Activated naive CD4-positive, alpha-beta T cell treated with anti-CD3 and anti-CD28 coated beads for 36 hours (primary cell): ENCODE results near the gene HCRTR2. TPM values are rescaled to one million over a fixed set of nuclear protein-coding genes. Genes with fewer than 3 reads are reported as not detected.
"Not testable (repeated sequence)": the region's sequence is repeated elsewhere in the genome, so short reads cannot be mapped to it uniquely, and the experiment has no call there.

ENCODE experiments used
- CTCF ChIA-PET: fragments of 350-600 bp; sonication (Branson Sonifier 250); formaldehyde crosslinking; loops from one replicate; lab custom pipeline; 2021; ENCODE audit warnings: antibody characterized with exemption; lab: Charles Lee
- DNase-seq: peaks from one replicate; pipeline ENCODE4 v3.0.0-alpha.2; 2020
- H3K27ac Mint-ChIP-seq: one replicate; pipeline ENCODE4 v1.8.0; 2021; ENCODE audit warnings: mild to moderate bottlenecking, mixed read lengths
- H3K27me3 Mint-ChIP-seq: one replicate; pipeline ENCODE4 v1.8.0; 2021; ENCODE audit warnings: low read depth, mixed read lengths
- H3K36me3 Mint-ChIP-seq: one replicate; pipeline ENCODE4 v1.8.0; 2021; ENCODE audit warnings: low read depth, mixed read lengths
- H3K4me1 Mint-ChIP-seq: one replicate; pipeline ENCODE4 v1.8.0; 2021; ENCODE audit warnings: low read depth, mixed read lengths
- H3K4me3 Mint-ChIP-seq: one replicate; pipeline ENCODE4 v1.8.0; 2021; ENCODE audit warnings: mild to moderate bottlenecking, moderate library complexity, mixed read lengths
- H3K9me3 Mint-ChIP-seq: one replicate; pipeline ENCODE4 v1.8.0; 2021; ENCODE audit warnings: mixed read lengths
- intact Hi-C: fragments of 100-400 bp; cut with micrococcal nuclease; formaldehyde crosslinking; loops from one replicate; pipeline ENCODE4 v1.15.1; 2023
- total RNA-seq, 2 experiments: library from RNA; stranded (reverse); gene quantifications; one replicate each; pipeline ENCODE4 v1.2.3, GENCODE V29; 2021

The HCRTR2 gene
- total RNA-seq, 2 experiments from 2014 or later = not detected

DNA sequence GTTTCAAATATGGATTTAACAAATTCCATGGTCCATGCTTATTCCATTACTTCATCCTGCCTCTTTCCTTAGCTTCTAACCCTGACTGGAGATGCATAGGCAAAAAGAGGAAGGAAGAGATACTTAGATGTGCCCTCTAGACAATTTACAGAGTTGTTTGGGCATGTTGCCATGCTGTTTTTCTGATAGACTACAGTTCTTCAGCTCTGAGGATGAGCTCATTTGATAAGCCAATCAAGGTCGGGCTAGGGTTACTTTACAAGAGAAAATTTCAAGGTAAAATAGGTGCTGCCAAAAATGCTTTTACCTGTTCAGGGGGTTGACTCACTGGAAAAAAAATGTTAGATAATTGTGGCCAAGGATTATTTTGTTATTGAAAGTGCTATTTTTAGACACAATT lies 5.9 kb downstream of the HCRTR2 start:
- no peak overlapping the region for H3K4me3 Mint-ChIP-seq
- no peaks in the 10 kb centered on the region for H3K36me3 Mint-ChIP-seq
- no peak overlapping the region for H3K27ac Mint-ChIP-seq
- intact Hi-C loops = no loop called here
- H3K27me3 Mint-ChIP-seq = peaks cover 7% of the 10 kb centered on the region
- CTCF ChIA-PET = no interaction called here
- H3K4me1 Mint-ChIP-seq = no peaks in the 10 kb centered on the region
- DNase-seq = no peak
- peaks cover 6% of the 10 kb centered on the region for H3K9me3 Mint-ChIP-seq

DNA sequence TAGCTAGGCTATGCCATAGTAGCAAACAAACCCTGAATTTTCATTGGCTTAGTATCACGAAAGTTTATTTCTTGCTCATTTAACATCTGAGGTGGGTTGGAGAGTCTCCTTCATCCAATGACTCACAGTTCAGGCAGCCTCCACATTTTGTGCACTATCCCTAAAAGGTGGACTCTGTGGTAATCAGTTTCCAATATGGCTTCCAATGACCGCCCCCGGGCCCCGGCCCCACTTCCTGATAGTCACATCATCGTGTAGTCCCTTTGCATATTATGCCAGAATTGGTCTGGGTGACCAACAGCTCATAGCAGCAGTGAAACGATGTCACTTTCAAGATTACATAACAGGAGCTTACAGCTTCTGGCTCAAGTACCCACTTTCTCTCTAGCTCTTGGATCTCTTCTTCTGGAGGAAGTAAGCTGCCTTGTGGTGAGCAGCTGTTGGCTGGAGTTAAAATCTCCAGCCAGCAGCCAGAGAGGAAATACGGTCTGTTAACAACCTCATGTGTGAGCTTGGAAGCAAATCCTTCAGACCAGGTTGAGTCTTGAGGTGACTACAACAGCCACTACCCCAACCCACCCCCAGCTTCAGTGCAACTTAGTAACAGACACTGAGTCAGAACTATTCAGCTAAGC lies 7.8 kb downstream of the HCRTR2 start:
- Mint-ChIP-seq H3K4me3 (no peak overlapping the region), H3K27me3 (no peaks in the 10 kb centered on the region), H3K27ac (no peak overlapping the region), H3K9me3 (peaks cover 6% of the 10 kb centered on the region), H3K4me1 (no peaks in the 10 kb centered on the region), H3K36me3 (no peaks in the 10 kb centered on the region)
- CTCF ChIA-PET = no interaction called here
- no peak for DNase-seq
- intact Hi-C loops = no loop called here

DNA sequence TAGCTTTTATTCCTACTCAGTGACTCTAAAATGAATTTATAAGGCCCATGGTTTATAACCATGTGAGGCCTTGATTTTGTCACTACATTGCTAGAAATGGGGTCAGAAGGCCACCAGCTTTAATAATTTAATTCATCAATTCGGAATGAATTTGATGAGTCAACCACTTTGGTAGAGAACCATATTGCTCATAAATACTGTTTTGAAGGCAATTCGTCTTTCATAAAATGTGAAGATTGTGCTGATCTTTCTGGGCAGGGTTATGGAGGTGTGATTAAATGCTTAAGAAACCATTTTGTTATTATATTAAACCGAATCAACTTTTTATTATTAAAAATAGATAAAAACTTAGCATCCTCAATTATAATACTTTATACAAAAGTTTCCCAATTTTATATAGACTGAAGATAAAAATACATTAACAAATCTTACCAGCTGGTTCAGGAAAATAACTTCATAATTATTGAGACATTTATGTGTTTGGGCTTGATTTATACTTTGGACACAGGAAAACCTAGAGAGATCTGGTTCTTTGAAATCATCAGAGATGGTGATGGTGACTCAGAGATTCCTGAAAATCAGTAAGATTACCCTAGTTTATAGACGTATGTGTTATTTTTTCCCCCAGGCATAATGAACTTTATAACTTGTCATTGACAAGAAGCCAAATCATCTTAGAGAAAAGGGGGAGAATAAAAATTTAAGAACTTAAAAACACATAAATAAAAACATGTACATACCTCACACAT lies 10.6 kb downstream of the HCRTR2 start:
- Mint-ChIP-seq H3K9me3 (peaks cover 6% of the 10 kb centered on the region), H3K4me3 (no peak overlapping the region), H3K27me3 (no peaks in the 10 kb centered on the region), H3K36me3 (no peaks in the 10 kb centered on the region), H3K27ac (no peak overlapping the region), H3K4me1 (no peaks in the 10 kb centered on the region)
- intact Hi-C loops = no loop called here
- DNase-seq = no peak
- CTCF ChIA-PET = no interaction called here

DNA sequence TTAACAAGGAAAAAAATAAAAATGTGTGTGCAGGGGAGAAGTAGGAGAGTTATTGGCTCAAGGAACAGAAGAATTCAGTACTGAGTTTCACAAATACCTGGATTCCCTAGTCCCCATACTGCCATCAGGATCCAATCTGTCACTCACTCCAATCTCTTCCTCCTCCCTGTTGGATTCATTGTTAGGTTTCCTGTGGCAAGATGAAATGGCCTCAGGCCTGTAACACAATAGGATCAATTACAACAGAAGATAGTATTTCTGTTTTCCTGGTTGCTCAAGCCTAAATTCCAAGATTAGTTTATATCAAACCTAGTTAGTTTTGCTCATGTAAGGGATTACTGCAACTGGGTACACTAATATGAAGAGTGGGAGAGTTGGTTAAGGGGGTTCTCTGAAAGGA lies 24.4 kb downstream of the HCRTR2 start:
- H3K27ac Mint-ChIP-seq = no peak overlapping the region
- H3K27me3 Mint-ChIP-seq = no peaks in the 10 kb centered on the region
- no peaks in the 10 kb centered on the region for H3K4me1 Mint-ChIP-seq
- no peak overlapping the region for H3K4me3 Mint-ChIP-seq
- intact Hi-C loops = no loop called here
- peaks cover 1% of the 10 kb centered on the region for H3K9me3 Mint-ChIP-seq
- no peak for DNase-seq
- CTCF ChIA-PET = no interaction called here
- H3K36me3 Mint-ChIP-seq = no peaks in the 10 kb centered on the region

DNA sequence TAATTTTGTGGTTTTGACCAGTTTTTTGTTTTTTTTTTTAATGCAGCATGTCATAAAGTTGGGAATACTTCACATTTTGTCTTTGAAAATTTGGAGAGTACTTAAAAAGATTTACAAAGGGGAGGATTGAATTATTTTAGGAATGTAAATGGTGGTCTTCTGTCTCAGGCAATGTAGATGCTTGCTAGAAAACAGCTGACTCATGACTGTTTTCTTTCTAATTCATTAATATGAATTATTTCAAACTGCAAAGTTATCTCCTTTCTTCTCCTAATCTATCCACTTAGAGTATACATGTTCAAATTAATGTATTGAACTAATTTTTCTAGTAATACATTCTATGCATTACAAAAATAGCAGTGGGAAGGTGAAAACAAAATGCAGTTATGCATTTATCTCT lies 24.9 kb downstream of the HCRTR2 start:
- Mint-ChIP-seq H3K4me1 (no peaks in the 10 kb centered on the region), H3K4me3 (no peak overlapping the region), H3K27me3 (no peaks in the 10 kb centered on the region), H3K9me3 (peaks cover 1% of the 10 kb centered on the region), H3K36me3 (no peaks in the 10 kb centered on the region), H3K27ac (no peak overlapping the region)
- no peak for DNase-seq
- CTCF ChIA-PET = no interaction called here
- intact Hi-C loops = no loop called here

DNA sequence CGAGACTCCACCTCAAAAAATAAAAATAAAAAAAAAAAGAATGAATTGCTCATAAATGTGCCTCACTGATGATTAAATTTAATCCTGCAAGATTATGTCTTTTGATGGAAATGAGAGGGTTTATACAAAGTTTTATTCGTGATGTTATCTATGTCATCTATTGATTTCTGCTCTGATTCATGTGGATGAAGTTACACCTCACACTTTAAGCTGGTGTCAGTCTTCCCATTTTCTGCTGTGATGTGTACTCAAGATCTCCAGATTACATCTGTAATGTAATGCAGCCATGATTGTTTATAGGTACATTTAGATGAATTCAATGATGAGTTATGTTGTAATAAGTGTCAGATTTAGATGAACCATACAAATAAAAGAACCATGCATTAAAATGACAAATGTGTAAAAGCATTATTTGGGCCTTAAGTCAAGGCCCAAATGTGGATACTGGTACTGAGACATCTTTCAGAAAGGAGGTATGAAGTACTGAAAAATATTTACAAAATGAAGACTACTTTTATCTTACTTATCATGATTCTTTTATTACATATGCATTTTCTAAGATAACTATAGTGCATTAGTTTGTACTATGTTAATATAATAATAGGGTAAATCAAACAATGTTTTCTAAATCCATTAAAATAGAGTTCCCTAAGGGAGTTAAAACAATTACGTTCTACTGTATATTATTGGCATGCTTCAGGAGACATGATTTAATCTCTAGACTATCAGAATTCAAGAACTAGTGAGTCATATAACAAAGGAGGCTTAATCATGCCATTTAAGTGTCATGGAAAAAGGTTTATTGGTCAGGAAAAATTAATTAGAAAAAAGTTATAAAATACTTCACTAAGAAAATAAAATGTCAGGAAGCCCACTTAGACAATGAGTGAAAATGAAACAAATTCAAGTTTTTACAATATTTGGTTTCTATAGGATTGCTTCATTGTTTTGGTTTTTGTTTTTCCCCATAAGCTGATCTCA lies 34.5 kb downstream of the HCRTR2 start:
- no peak overlapping the region for H3K27ac Mint-ChIP-seq
- peaks cover 6% of the 10 kb centered on the region for H3K9me3 Mint-ChIP-seq
- DNase-seq = no peak
- intact Hi-C loops = no loop called here
- no peaks in the 10 kb centered on the region for H3K27me3 Mint-ChIP-seq
- no peak overlapping the region for H3K4me3 Mint-ChIP-seq
- no peaks in the 10 kb centered on the region for H3K36me3 Mint-ChIP-seq
- CTCF ChIA-PET = no interaction called here
- H3K4me1 Mint-ChIP-seq = no peaks in the 10 kb centered on the region

DNA sequence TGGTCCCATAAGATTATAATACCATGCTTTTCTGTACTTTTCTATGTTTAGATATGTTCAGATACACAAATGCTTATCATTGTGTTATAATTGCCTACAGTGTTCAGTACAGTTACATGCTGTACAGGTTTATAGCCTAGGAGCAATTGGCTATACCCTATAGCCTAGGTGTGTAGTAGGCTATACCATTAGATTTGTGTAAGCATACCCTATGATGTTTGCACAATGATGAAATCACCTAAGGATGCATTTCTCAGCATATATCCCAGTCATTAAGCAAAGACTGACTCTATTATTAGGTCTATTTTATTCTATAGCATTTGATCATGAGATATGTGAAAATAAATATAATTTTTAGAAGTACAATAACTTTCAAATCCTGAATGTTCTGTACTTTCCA lies 36.6 kb downstream of the HCRTR2 start:
- H3K4me3 Mint-ChIP-seq = no peak overlapping the region
- peaks cover 11% of the 10 kb centered on the region for H3K9me3 Mint-ChIP-seq
- H3K36me3 Mint-ChIP-seq = no peaks in the 10 kb centered on the region
- no peak for DNase-seq
- H3K4me1 Mint-ChIP-seq = no peaks in the 10 kb centered on the region
- H3K27me3 Mint-ChIP-seq = no peaks in the 10 kb centered on the region
- intact Hi-C loops = no loop called here
- CTCF ChIA-PET = no interaction called here
- H3K27ac Mint-ChIP-seq = no peak overlapping the region

DNA sequence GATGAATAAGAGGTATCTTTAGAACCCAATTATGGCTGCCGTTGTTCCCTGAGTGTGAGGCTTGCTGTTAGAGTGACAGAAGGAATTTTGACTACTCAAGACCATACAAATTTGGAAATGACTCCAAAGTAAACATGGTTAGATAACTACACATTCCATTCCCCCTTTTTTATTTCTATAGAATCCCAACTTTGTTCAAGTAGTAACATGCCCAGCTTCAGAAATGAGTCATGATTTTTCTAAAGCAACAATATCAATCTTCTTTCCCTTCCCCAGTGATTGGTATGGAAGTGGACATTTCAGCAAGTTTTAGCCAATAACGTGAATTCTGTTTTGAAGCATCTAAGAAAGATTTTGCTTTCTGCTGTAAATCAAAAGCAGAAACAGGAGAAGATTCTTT lies 37.8 kb downstream of the HCRTR2 start:
- Mint-ChIP-seq H3K27me3 (no peaks in the 10 kb centered on the region), H3K27ac (no peak overlapping the region), H3K4me1 (no peaks in the 10 kb centered on the region), H3K9me3 (peaks cover 13% of the 10 kb centered on the region), H3K36me3 (no peaks in the 10 kb centered on the region), H3K4me3 (no peak overlapping the region)
- intact Hi-C loops = no loop called here
- CTCF ChIA-PET = no interaction called here
- DNase-seq = no peak

DNA sequence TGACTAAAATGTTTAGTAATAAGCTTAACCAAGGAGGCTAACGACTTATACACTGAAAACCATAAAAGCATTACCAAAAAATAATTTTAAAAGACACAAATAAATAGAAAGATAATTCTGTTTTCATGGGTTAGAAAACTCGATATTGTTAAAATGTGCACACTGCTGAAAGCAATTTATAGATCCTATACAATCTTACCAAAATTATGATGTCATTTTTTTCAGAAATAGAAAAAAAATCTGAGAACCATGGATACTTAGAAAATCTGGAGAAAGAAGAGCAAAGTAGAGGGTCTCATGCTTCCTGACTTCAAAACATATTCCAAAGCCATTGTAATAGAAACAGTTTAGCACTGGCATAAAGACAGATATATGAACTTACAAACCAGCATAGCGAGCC lies 46.6 kb downstream of the HCRTR2 start:
- H3K4me1 Mint-ChIP-seq = no peaks in the 10 kb centered on the region
- H3K27me3 Mint-ChIP-seq = no peaks in the 10 kb centered on the region
- peaks cover 4% of the 10 kb centered on the region for H3K9me3 Mint-ChIP-seq
- H3K36me3 Mint-ChIP-seq = no peaks in the 10 kb centered on the region
- H3K4me3 Mint-ChIP-seq = no peak overlapping the region
- no peak for DNase-seq
- no peak overlapping the region for H3K27ac Mint-ChIP-seq
- intact Hi-C loops = no loop called here
- CTCF ChIA-PET = no interaction called here

DNA sequence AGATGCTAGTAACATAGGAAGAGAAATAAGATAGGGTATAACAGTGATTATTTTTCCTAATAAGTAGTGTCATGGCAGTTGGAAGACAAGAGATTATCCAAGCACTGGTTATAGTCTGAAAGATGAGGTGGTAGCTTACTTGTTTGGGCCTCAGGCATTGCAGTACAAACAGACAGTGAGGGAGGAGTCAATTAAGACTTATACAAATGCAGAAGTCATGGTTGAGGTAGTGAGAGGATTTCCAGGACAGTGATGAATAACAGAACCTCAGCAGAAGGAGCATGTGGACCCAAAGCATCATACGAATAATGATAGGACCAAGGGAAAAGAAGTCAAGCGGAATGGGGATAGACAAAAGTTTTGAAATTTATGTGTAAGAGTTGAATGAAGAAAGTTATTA lies 53.5 kb downstream of the HCRTR2 start:
- Mint-ChIP-seq H3K9me3 (peaks cover 3% of the 10 kb centered on the region), H3K36me3 (no peaks in the 10 kb centered on the region), H3K4me1 (no peaks in the 10 kb centered on the region), H3K4me3 (no peak overlapping the region), H3K27me3 (no peaks in the 10 kb centered on the region), H3K27ac (no peak overlapping the region)
- intact Hi-C loops = no loop called here
- CTCF ChIA-PET = no interaction called here
- DNase-seq = no peak

DNA sequence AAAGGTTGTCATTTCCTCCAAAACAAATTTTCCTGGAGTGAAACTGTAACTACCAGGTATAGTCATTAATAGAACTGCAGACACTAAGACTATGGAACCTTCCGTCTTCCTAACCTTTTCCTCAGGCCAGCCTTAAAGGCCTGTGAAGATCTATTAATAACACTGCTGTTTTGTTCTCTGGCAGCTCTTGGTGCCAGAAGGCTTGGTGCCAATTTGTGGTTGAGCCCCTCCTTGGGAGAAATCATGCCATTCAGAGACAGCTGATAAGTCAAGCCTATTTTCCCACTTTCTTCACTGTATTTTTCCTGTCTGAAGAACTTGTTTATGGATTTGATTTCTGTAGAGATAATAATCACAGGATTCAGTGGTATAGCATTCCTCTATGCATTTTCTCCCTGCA lies 64.8 kb downstream of the HCRTR2 start:
- Mint-ChIP-seq H3K27me3 (no peaks in the 10 kb centered on the region), H3K9me3 (peaks cover 3% of the 10 kb centered on the region), H3K36me3 (no peaks in the 10 kb centered on the region), H3K4me1 (no peaks in the 10 kb centered on the region), H3K4me3 (no peak overlapping the region), H3K27ac (no peak overlapping the region)
- DNase-seq = no peak
- CTCF ChIA-PET = no interaction called here
- intact Hi-C loops = no loop called here

DNA sequence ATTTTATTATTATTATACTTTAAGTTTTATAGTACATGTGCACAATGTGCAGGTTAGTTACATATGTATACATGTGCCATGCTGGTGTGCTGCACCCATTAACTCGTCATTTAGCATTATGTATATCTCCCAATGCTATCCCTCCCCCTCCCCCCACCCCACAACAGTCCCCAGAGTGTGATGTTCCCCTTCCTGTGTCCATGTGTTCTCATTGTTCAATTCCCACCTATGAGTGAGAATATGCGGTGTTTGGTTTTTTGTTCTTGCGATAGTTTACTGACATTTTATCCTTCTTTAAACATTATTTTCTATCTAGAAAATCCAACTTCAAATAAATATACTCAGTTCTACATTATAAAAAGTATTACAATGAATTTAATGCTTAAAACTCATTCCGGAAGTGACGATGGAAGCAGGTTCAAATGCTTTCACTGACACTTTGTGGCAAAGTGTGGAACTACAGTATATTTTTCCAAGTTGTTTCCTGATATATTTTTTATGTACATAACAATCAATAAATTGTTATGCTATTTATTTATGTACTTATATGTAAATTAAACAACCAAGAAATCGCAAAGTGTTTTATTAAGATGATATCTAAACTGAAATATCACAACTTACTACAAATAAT lies 66.8 kb downstream of the HCRTR2 start:
- DNase-seq, H3K36me3 Mint-ChIP-seq, H3K9me3 Mint-ChIP-seq, H3K27ac Mint-ChIP-seq, H3K27me3 Mint-ChIP-seq, H3K4me3 Mint-ChIP-seq, CTCF ChIA-PET, H3K4me1 Mint-ChIP-seq: not testable (repeated sequence)
- intact Hi-C loops = loop anchor here (1.0 to 5.0 kb wide), 2 partner anchors 523 to 1264 kb away; no protein-coding TSS in a partner anchor
